Nucleus accumbens (tissue), 56 donors: ENCODE results near the gene PHB1.
"Not testable (repeated sequence)": the region's sequence is repeated elsewhere in the genome, so short reads cannot be mapped to it uniquely, and the experiment has no call there.

Source experiments
- DNase-seq, 56 donors: peaks; one replicate each; lab custom pipeline; 2025; lab: John Stamatoyannopoulos, UW

The PHB1 gene

DNA sequence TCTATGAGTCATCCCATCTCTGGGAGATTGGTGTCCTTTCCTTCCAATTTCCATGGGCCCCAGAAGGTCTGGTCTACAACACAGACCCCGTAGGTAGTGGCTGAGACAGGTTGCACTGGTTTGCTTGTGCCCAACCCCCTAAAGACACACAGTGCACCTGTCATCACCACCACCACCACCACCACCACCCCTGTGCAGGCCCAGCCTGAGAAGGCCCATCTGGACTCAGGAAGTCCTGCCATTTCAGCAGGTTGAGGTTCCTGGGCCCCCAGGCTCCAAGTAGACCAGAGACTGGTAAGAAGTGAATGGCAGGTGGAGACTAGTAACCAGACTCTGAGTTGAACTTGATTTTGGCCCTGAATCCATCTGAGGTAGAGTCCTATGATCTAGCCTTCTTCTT, 25.9 kb upstream of the PHB1 start:
- DNase-seq: no peak

GRCh38 chr17:49439673-49440571, 25.2 kb upstream of the PHB1 start:
- DNase-seq: no peak

- no peak for DNase-seq
Observed at GRCh38 chr17:49439305-49439672, 24.6 kb upstream of the PHB1 start.

DNA sequence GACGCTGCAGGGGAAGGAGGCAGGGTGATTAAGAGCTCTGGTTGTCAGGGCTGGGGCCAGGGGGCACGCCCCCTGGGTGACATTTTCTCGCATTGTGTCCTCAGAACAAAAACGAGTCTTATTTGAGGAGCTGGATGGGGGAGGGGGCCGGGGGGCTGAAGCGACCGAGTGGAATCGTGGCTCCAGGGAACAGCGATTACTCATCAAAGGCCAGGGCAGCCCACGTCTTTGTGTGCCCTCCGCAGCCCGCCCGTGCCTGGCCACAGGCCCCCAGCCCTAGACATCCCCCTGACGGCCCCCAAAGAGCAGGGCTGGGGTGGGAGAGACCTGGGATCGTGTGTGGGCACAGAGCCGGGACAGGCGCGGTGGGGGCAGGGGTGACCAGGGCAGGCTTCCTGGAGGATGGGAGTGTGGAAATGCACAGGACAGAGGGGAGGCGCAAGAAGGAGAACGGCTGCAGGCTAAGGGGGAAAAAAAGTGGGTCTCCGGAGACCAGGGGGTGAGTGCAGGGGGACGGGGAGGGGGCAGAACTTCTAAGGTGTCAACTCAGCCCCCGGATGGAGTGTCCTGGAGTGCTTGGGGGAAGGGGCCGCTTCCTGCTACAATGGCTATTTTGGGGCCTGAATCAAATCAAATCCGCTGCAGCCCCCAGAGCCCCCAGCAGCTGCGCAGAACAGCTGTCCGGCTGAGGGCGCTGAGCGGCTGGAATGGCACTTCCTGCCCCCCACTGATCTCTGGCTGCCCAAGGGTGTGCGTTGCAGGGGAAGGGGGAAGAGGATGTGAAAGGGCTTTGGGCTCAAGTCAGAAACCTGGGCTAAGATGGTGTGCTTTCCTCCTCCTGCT, 24.0 kb upstream of the PHB1 start:
- peak in 13 of 56 donors; percentile 5 to 57 (median 19) for DNase-seq

DNA sequence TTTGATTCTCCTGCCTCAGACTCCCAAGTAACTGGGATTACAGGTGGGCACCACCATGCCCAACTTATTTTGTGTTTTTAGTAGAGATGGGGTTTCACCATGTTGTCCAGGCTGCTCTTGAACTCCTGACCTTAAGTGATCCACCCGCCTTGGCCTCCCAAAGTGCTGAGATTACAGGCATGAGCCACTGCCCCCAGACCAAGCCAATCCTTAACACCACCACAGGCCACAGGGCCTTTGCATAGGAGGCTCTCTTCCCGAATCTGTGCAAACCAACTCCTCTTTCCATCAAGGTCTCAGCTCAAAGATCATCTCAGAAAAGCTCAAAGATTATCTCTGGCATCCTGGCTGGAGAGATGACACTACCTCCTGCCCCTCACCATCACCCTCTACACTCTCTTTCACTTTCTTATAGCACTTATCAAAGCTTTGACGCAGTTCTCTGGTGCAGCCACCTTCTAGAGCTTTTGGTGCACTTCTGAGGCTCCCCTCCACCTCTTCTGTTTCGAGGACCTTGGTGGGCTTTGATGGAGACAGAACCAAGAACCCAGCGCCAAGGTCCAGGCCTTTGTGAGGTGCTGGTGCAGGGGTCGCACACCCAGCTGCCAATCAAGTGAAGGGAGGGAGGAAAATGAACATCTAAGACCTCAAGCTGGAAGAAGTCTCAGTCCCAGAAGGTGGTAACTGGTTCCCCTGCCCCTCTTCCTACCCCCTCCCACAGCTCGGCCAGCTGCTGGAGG, 23.2 kb upstream of the PHB1 start:
- DNase-seq: no peak

- no peak for DNase-seq
Observed at GRCh38 chr17:49436174-49436573, 21.5 kb upstream of the PHB1 start.

- no peak for DNase-seq
Observed at GRCh38 chr17:49435671-49436029, 21.0 kb upstream of the PHB1 start.

DNA sequence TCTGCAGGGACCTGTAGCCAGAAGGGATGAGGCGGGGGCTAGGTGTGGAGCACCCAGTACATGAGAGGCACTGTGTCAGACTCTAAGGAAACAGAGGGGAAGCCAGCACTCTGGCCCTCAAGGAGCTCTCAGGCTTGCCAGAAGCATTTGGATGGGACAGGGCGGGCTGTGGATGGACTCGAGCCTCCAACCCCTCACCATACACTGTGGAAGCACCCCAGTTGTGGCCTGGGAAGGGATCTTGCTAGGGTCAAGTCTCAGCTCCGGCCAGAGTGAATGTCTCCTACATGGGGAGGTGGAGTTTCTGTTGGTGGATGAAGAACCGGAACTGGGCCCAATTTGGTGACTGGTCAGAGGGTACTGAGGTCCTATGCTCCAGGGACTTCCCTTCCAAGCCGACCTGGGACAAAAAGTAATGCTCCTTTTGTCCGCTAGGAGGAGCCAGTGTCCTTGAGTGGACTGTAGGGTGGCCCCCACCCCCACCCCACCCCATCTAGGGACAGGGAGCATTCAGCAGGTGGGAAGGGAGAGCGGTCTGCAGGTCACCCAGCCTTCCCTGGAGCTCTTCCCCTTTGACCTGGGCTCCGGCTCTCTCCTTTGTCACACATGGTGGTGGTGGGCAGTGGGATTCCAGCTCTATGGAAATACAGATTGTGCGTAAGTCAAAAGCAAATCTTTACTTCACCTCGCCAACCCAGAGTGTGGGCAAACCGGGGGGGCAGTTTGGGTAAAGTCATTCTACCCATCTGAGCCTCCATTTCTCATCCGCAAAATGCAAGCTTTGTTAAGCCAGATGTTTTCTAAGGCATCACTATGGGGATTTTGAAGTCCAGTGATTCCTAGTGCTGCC, 20.4 kb upstream of the PHB1 start:
- DNase-seq: peak in 26 of 56 donors; percentile 2 to 54 (median 21)

DNA sequence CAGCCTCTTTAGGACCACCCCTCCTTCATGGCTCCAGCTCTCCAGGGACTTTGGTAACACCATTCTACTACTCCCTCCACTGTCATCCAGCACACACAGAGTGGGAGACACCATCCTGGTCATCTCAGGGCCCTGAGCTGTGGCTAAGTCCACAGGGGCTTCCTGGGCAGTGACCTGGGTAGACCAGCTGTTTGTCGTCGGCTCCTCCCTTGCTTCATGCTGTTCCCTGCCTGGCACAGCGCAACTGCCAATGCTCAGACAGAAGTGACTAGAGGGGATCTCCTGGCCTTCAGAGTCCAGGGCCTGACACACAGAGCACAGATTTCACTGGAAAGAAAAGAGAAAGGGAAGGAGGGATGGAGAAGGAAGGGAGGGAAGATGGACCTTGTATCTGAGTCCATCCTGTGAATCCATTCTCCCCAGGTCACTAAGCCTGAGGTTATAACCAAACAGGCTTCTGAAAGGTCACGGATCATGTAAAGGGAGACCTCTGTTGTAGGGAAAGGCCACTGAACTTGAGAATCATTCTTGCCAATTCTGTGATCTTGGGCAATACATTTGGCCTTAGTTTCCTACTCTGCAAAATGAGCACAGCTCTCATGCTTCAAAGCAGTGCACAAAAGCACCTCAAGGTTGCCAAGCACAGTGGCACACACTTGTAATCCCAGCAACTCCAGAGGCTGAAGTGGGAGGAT, 18.5 kb upstream of the PHB1 start:
- no peak for DNase-seq

GRCh38 chr17:49431743-49432142, 17.1 kb upstream of the PHB1 start:
- no peak for DNase-seq

DNA sequence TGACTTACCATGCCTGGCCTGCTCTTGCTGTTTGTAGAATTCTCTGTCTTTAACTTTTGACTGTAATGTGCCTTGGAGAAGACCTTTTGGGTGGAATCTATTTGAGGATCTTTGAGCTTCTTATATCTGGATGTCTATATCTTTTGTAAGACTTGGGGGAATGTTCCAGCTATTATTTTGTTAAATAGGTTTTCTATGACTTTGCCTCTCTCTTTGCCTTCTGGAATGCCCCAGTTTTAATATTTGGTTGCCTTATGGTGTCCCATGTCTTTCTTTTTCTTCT, 10.3 kb upstream of the PHB1 start:
- DNase-seq: no peak

DNA sequence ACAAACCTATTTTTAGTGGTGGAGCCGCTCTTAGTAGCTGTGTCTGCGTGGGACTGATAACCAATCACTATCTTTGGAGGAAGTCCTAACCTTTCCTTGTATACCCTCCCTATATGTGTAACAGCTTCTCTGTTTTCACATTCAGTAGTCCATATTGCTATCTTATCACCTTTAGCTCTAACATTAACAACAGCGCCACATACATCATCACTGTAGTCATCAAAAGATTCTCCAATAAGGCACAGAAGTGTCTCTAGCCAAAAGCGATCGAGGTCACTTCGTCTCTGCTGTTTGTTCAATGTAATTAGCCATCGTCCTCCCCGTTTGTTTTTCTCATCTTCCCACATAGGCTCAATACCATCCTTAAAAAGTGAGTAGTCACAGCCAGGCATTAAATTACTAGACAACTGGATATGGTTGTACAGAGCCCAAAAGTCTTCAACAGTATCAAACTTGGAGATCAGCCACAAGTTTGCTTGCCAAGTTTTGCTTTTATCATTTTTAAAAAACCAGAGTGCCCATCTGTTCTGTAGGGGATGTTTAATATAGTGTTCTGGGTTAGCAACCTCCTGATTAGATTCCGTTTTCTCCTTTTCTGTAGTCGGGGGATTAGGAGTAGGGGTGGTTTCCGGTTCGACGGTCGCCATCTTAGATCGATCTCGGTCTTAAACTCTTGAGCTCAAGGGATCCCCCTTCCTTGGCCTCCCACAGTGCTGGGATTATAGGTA, 9.8 kb upstream of the PHB1 start:
- DNase-seq: not testable (repeated sequence)

DNA sequence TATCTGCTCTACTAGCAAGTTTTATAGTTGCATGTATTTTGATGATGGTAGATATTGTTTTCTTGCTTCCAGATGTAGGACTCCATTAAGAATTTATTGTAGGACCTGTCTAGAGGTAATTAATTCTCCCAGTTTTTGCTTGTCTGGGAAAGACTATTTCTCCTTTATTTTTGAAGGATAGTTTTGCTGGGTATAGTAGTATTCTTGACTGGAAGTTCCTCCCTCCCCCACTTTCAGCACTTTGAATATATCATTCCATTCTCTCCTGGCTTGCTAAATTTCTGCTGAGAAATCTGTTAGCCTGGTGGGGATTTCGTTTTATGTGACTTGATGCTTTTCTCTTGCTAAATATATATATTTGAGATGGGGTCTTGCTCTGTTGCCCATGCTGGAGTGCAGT, 8.0 kb upstream of the PHB1 start:
- DNase-seq: no peak

DNA sequence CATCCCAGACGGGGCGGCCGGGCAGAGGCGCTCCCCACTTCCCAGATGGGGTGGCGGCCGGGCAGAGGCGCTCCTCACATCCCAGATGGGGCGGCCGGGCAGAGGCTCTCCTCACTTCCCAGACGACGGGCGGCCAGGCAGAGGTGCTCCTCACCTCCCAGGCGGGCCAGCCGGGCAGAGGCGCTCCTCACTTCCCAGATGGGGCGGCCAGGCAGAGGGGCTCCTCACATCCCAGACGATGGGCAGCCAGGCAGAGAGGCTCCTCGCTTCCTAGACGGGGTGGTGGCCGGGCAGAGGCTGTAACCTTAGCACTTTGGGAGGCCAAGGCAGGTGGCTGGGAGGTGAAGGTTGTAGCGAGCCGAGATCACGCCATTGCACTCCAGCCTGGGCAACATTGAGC, 5.1 kb upstream of the PHB1 start:
- not testable (repeated sequence) for DNase-seq

DNA sequence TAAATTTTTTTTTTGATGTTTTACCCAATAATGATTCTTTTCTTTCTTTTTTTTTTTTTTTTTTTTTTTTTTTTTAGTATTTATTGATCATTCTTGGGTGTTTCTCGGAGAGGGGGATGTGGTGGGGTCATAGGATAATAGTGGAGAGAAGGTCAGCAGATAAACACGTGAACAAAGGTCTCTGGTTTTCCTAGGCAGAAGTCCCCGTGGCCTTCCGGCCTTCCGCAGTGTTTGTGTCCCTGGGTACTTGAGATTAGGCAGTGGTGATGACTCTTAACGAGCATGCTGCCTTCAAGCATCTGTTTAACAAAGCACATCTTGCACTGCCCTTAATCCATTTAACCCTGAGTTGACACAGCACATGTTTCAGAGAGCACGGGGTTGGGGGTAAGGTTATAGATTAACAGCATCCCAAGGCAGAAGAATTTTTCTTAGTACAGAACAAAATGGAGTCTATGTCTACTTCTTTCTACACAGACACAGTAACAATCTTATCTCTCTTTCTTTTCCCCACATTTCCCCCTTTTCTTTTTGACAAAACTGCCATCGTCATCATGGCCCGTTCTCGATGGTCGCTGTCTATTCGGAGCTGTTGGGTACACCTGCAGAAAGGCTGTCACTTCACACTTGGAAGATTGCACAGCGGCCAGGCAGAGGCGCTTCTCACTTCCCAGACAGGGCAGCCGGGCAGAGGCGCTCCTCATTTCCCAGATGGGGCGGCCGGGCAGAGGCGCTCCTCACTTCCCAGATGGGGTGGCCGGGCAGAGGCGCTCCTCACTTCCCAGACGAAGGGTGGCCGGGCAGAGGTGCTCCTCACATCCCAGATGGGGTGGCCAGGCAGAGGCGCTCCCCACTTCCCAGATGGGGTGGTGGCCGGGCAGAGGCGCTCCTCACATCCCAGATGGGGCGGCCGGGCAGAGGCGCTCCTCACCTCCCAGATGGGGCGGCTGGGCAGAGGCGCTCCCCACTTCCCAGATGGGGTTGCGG, 4.4 kb upstream of the PHB1 start:
- not testable (repeated sequence) for DNase-seq

DNA sequence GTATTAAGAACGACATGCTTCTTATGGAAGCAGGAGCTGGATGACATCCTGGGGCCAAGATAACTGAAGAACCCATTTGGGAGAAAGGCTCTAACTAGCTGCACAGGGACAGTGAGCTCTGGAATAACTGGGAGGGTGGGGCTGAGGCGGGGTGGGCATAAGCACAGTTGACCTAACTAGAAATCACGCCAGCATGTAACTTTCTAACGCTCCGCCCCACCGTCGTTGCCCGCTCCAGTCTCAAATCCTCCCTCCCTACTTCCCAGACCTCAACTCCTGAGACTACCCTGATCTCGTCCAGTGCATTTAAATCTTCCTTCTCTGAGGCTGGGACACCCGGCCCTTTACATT, 436 bp downstream of the PHB1 start:
- no peak for DNase-seq

DNA sequence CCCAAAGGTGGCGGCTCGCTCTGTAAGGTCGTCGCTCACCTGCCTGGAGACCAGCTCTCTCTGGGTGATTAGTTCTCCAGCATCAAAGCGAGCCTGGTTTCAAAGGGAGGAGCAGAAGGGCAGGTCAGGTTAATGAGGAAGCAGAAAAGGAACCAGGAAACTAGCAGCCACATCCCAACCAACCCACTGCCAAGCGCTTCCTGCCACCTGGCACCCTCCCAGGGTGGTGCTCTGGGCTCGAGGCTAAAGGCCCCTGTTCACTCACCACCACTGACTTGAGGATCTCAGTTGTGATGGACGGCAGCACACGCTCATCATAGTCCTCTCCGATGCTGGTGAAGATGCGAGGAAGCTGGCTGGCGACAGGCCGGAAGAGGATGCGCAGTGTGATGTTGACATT, 5.6 kb downstream of the PHB1 start:
- no peak for DNase-seq

- peak in 39 of 56 donors; percentile 7 to 76 (median 39) for DNase-seq
Observed at GRCh38 chr17:49407981-49408501, 6.6 kb downstream of the PHB1 start.
